Measurements from ENCODE around the gene PRSS3.
"Not testable (repeated sequence)": the region's sequence is repeated elsewhere in the genome, so short reads cannot be mapped to it uniquely, and the experiment has no call there.

PRSS3 gene

DNA sequence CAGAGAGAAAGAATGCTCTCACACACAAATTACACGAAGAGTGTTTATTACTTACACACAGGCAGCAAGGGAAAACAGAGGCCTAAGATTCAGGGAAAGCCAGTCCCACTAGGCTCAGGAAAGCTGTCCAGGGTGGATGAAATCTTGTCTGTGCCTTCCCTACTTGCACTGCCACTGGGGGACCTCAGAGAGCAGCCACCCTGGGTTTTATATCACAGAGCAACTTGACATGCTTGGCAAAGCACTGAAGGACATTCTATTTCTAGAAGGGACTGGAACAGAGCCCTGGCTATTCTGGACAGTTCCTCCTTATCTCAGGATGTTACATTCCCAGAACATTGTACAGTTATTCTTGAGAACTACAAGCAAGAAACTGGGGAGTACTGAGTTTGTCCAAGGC, 7.5 kb upstream of the PRSS3 start:
- no peak for DNase-seq

DNA sequence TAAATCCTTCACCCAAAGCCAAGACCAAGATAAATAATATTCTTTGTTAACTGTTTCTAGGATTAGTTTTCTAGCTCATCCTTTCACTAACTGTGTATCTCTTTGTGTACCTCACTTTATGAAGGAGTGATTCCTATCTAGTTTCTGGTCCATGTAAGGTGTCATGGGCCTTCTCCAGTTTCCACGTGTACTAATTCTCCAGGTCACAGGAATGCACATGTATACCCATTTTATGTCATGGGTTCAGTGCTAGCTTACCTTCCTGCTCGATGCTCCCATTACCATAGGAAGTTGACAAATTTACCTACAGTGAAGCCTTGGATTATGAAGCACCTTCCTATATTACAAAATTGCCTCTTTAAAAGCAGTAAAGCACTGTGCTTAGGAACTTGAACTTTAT, 5.9 kb upstream of the PRSS3 start:
- DNase-seq, result not testable (repeated sequence)

- DNase-seq, result no peak
These were observed 4.2 kb upstream of the PRSS3 start for GRCh38 chr9:33791117-33791516.

GRCh38 chr9:33793496-33793895, 1.9 kb upstream of the PRSS3 start:
- DNase-seq, result not testable (repeated sequence)

DNA sequence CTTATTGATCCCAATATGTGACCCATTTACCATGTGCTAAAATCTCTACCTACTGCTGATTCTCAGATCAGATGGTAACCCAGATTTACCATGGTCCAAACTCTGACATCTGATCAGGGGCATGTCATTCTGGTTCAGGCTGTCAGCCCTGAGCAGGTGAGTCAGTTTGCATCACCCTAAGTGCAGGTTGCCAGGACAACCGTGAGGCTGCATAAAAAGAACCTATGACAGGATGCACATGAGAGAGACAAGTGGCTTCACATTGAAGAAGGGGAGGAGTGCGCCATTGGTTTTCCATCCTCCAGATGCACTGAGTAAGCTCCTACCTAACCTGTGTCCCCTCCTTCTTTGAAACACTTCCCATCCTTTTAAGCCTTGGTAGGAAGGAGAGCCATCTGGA, 801 bp upstream of the PRSS3 start:
- no peak for DNase-seq

DNA sequence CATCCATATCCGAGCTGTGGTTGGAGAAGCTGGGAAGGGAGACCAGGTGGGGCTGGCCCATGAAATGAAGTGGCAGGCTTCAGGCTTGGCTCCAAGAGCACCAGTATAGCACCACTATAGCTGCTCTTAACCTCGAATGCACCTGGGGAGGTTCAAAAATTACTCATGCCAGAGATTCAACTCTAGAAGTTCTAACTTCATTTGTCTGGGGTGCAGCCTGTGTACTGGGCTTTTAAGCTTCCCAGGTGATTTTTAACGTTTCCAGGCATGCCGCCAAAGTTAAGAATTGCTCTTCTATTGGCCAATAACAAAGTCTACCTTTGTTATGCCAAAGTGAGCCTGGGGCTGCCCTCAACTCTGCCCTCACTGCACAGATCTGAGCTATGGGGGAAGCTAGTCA, 458 bp downstream of the PRSS3 start:
- no peak for DNase-seq

DNA sequence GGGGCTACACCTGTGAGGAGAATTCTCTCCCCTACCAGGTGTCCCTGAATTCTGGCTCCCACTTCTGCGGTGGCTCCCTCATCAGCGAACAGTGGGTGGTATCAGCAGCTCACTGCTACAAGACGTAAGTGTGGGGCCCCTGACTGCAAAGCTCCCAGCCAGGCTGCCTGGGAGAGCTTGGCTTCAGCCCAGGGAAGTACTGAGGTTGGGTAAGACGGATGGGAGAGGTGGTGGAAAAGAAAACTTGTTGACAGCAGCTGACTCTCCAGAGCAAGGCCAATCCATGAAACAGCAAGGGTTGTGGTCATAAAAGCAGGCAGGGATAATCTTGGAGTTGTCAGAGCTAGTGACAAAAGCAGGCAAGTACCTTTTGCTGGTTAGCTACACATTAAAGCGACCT, 1.3 kb downstream of the PRSS3 start:
- not testable (repeated sequence) for DNase-seq

GRCh38 chr9:33797837-33798236, 2.5 kb downstream of the PRSS3 start:
- no peak for DNase-seq

DNA sequence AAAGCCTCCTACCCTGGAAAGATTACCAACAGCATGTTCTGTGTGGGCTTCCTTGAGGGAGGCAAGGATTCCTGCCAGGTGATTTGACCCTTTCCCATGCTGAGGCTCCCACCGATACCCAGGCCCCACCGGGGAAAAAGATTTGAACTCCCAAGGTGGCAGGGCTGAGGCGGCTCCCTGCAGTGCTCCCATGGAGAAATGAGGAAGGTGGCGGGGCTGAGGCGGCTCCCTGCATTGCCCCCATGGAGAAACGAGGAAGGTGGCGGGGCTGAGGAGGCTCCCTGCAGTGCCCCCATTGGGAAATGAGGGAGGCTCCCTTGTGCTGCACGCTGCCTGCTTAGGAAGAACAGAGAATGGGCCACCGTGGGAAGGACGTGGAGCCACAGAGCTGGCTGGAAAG, 3.2 kb downstream of the PRSS3 start:
- DNase-seq, result no peak

DNA sequence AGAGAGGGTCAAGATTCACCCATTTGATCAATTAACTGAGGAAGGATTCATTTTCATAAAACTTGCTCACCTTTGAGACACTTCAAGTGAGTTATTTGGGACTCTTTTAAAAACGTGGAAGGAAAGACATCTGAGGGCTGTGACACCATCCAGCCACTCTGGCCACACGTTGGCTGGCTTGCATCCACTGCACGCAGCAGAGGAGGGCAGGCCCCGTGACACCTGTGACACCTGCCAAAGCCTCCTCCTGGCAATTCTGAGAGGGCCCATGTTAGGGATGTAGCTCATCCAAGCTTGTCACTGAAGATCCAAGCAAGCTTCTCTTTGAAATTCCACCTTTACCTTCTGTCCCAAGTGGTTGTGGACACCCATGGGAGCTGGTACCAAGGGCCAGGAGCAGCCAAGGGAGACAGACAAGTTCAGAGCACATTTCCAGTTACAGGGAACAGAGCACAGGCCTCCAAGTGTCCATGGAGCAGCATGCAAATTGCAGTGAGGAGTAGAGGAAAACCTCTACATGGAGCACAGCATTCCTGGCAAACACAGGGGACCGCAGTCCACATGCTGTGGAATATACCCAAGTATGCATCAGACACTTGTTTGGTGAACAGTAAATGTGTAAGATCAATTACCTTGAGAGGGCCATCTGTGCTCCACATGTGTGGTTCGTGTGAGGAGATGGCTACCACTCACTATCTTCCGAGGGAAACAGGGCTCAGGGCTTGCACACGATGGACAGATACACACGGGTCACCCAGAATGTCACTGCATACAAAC, 4.8 kb downstream of the PRSS3 start:
- DNase-seq, result no peak

- no peak for DNase-seq
These were observed 5.5 kb downstream of the PRSS3 start for GRCh38 chr9:33800886-33801285.

DNA sequence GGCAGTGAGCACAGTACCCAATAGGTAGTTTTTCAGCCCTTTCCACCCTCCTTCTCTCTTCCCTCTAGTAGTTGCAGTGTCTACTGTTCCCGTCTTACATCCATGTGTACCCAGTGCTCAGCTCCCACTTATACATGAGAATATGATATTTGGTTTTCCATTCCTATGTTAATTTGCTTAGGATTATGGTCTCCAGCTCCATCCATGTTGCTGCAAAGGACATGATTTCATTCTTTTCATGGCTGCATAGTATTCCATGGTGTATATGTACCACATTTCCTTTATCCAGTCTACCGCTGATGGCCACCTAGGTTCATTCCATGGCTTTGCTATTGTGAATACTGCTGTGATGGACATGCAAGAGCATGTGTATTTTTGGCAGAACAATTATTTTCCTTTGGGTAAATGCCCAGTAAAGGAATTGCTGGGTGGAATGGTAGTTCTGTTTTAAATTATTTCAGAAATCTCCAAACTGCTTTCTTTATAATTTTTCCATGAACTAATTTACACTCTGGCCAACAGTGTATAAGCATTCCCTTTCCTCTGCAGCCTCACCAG, 6.7 kb downstream of the PRSS3 start:
- DNase-seq, result not testable (repeated sequence)

- not testable (repeated sequence) for DNase-seq
These were observed 8.8 kb downstream of the PRSS3 start for GRCh38 chr9:33804196-33804595.

GRCh38 chr9:33807156-33807555, 11.8 kb downstream of the PRSS3 start:
- DNase-seq, result peak; percentile 31 to 81

DNA sequence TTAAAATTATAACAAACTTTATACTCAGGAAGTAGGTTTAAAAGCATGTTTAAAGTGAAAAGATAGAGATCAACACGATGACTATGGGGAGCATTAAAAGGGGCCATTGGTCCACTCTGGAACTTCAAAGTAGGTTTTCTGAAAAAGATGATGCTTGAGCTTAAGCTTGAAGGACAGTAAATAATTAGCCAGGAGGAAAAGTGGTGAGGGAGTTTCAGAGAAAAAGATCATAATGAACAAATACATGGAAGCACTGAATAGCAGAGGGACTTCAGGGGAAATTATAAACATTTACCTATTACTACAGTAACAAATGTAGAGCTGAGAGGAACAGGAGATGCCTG, 13.6 kb downstream of the PRSS3 start:
- not testable (repeated sequence) for DNase-seq

GRCh38 chr9:33809506-33809905, 14.1 kb downstream of the PRSS3 start:
- DNase-seq, result no peak

- peak in 1 of 2 experiments; percentile 18 for DNase-seq
These were observed 18.6 kb downstream of the PRSS3 start for GRCh38 chr9:33813712-33814641.

- DNase-seq, result no peak
These were observed 20.4 kb downstream of the PRSS3 start for GRCh38 chr9:33815781-33816180.

GRCh38 chr9:33816327-33817252, 21.2 kb downstream of the PRSS3 start, which contains the start of gene UBE2R2:
UBE2R2 (plus strand) TSS chr9:33817160; CDS start chr9:33817758, 598 bp downstream.
- DNase-seq, result peak; percentile 91 to 94

DNA sequence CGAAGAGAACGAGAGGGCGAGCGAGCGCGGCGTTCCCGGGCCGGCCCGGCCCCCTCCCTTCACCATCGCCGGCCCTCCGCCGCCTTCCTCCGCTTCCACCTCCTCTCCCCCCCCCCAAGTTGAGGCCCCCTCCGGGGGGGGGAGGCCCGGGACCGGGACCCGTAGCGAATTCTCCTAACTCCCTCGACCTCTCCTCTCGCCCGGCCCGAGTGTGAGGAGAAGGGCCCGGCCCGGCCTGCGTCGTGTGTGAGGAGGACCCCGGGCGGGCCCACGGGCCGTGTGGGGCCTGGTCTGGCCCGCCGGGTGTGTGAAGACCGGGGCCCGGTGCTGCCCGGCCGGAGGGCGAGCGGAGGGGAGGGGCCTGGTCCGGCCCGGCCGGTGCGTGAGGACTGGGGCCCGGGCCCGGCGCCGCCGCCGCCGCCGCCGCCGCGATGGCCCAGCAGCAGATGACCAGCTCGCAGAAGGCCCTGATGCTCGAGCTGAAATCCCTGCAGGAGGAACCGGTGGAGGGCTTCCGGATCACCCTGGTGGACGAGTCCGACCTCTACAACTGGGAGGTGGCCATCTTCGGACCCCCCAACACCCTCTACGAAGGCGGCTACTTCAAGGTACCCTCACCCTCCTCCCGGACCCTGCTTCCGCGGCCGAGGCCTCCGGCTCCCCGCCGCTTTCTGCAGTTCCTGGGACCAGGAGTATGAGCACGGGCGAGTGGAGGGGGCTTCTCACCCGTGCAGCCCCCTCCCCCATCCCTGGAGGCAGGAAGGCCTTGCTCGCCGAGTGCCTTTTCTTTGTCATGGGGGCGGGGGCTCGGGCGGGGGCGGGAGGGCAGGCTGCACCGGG, 22.2 kb downstream of the PRSS3 start:
- peak; percentile 60 to 62 for DNase-seq

- no peak for DNase-seq
These were observed 22.9 kb downstream of the PRSS3 start for GRCh38 chr9:33818167-33818846.
